ENCODE results near the gene EFHD1.
"Not testable (repeated sequence)": the region's sequence is repeated elsewhere in the genome, so short reads cannot be mapped to it uniquely, and the experiment has no call there.

Gene EFHD1

DNA sequence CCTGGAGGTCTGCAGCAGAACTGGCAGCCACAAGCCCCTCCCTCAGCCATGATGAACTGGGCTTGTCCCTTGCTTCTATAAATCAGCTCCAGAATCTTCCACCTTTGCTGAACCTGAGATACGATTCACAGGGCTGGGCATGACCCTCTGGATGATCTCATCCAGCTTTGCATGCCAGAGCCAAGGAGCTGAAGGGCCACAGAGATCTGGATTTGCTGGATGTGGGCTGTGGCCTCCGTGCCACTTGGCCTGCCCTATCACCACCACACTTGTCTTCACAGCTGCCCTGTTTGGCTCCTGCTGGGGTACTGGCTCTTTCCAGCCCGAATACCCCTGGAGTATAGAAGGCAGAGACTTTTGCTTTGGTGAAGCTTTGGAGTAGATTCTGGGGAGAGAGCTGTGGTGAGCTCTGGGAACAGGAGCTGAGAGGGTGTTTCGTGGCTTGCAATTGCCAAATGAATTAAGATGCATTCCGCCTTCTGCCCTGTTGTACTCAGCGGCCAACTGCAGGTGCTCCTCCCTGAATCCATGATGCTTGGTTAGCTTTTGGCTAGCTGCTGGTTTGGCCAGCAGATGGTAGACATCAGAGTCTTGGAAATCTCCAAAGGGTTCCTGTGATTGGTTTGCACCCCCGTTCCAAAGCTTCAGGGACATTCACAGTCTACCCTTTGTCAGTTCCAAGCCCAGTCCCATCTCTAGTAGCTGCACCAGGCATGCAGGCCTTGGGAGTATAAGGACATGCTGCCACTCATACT, 32.8 kb downstream of the EFHD1 start:
- H3K36me3 ChIP-seq (ENCODE audit: control insufficient read depth, insufficient read depth, low read length), result no peaks in the 10 kb centered on the region
- H3K4me3 ChIP-seq (ENCODE audit: low read length), result no peak overlapping the region
- no peaks in the 10 kb centered on the region for H3K27me3 ChIP-seq (ENCODE audit: control insufficient read depth, insufficient read depth, low read length)
- no peaks in the 10 kb centered on the region for H3K4me1 ChIP-seq (ENCODE audit: control insufficient read depth, insufficient read depth, low read length)
- no peak overlapping the region for H3K27ac ChIP-seq (ENCODE audit: low read depth, low read length)
- no peak overlapping the region for H3K9ac ChIP-seq (ENCODE audit: low read length)

DNA sequence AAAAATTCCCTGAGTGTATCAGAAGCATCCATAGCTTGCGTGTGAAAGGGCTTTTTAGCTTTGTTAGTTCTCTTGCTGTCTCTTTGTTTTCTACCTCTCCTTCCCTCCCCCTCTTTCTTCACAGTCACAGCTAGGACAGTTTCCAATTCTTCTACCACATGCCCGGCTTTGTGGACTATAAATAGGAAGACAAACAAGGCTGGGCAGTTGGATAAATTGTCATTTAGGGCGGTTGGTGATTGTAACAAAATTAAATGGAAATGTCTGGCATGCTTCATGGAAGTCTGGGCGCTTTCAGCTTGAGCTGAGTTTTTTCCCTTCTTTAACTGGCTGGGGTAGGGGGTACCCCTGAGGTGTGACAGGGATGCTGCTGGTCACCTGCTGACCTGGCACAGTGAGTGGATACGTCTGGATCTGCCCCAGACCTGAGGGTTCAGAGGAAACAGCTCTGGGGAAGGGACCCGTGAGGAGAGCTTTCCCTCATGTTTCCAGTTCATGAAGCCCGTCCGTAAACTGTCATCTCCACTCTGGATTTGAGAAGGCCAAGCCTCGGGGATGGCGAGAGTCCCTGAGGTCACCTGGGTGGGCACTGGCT, 34.7 kb downstream of the EFHD1 start:
- Histone ChIP-seq H3K9ac (ENCODE audit: low read length) (no peak overlapping the region), H3K4me1 (ENCODE audit: control insufficient read depth, insufficient read depth, low read length) (no peaks in the 10 kb centered on the region), H3K27me3 (ENCODE audit: control insufficient read depth, insufficient read depth, low read length) (no peaks in the 10 kb centered on the region), H3K4me3 (ENCODE audit: low read length) (no peak overlapping the region), H3K36me3 (ENCODE audit: control insufficient read depth, insufficient read depth, low read length) (no peaks in the 10 kb centered on the region), H3K27ac (ENCODE audit: low read depth, low read length) (no peak overlapping the region)

GRCh38 chr2:232668805-232669444, 35.5 kb downstream of the EFHD1 start:
- Histone ChIP-seq H3K36me3 (ENCODE audit: control insufficient read depth, insufficient read depth, low read length) (no peaks in the 10 kb centered on the region), H3K27ac (ENCODE audit: low read depth, low read length) (no peak overlapping the region), H3K4me1 (ENCODE audit: control insufficient read depth, insufficient read depth, low read length) (no peaks in the 10 kb centered on the region), H3K4me3 (ENCODE audit: low read length) (no peak overlapping the region), H3K9ac (ENCODE audit: low read length) (no peak overlapping the region), H3K27me3 (ENCODE audit: control insufficient read depth, insufficient read depth, low read length) (no peaks in the 10 kb centered on the region)

DNA sequence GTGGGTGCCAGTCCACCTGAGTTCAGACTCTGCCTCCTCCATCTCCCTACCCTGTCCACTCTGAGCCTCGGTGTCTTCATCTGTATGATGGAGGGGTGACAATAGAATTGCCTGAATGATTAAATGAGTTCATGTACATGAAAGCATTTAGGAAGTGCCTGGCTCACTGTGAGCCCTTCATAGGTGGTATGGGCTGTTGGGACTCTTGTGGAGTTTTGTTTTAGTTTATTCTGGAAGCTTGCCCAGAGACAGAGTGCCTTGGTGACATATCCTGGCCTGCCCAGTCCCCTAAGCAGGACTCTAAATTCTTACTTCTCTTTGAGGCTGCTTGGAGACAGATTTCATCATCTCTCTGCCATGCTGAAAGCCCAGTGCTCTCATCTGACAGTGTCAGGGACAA, 39.2 kb downstream of the EFHD1 start:
- no peaks in the 10 kb centered on the region for H3K27me3 ChIP-seq (ENCODE audit: control insufficient read depth, insufficient read depth, low read length)
- no peak overlapping the region for H3K27ac ChIP-seq (ENCODE audit: low read depth, low read length)
- no peaks in the 10 kb centered on the region for H3K36me3 ChIP-seq (ENCODE audit: control insufficient read depth, insufficient read depth, low read length)
- no peak overlapping the region for H3K9ac ChIP-seq (ENCODE audit: low read length)
- no peak overlapping the region for H3K4me3 ChIP-seq (ENCODE audit: low read length)
- H3K4me1 ChIP-seq (ENCODE audit: control insufficient read depth, insufficient read depth, low read length), result no peaks in the 10 kb centered on the region

- Histone ChIP-seq H3K4me1 (ENCODE audit: control insufficient read depth, insufficient read depth, low read length) (no peaks in the 10 kb centered on the region), H3K9ac (ENCODE audit: low read length) (no peak overlapping the region), H3K27me3 (ENCODE audit: control insufficient read depth, insufficient read depth, low read length) (no peaks in the 10 kb centered on the region), H3K36me3 (ENCODE audit: control insufficient read depth, insufficient read depth, low read length) (no peaks in the 10 kb centered on the region), H3K4me3 (ENCODE audit: low read length) (no peak overlapping the region), H3K27ac (ENCODE audit: low read depth, low read length) (no peak overlapping the region)
These were observed 41.1 kb downstream of the EFHD1 start for GRCh38 chr2:232674491-232674890.

- Histone ChIP-seq H3K4me3 (ENCODE audit: low read length) (no peak overlapping the region), H3K36me3 (ENCODE audit: control insufficient read depth, insufficient read depth, low read length) (no peaks in the 10 kb centered on the region), H3K27ac (ENCODE audit: low read depth, low read length) (no peak overlapping the region), H3K4me1 (ENCODE audit: control insufficient read depth, insufficient read depth, low read length) (no peaks in the 10 kb centered on the region), H3K9ac (ENCODE audit: low read length) (no peak overlapping the region), H3K27me3 (ENCODE audit: control insufficient read depth, insufficient read depth, low read length) (no peaks in the 10 kb centered on the region)
These were observed 42.0 kb downstream of the EFHD1 start for GRCh38 chr2:232675381-232675780.

- H3K27ac ChIP-seq (ENCODE audit: low read depth, low read length), result no peak overlapping the region
- no peaks in the 10 kb centered on the region for H3K36me3 ChIP-seq (ENCODE audit: control insufficient read depth, insufficient read depth, low read length)
- H3K9ac ChIP-seq (ENCODE audit: low read length), result no peak overlapping the region
- H3K4me1 ChIP-seq (ENCODE audit: control insufficient read depth, insufficient read depth, low read length), result no peaks in the 10 kb centered on the region
- H3K27me3 ChIP-seq (ENCODE audit: control insufficient read depth, insufficient read depth, low read length), result no peaks in the 10 kb centered on the region
- no peak overlapping the region for H3K4me3 ChIP-seq (ENCODE audit: low read length)
These were observed 46.6 kb downstream of the EFHD1 start for GRCh38 chr2:232680006-232680405.

GRCh38 chr2:232681527-232681926, 48.1 kb downstream of the EFHD1 start:
- Histone ChIP-seq H3K36me3 (ENCODE audit: control insufficient read depth, insufficient read depth, low read length) (no peaks in the 10 kb centered on the region), H3K4me3 (ENCODE audit: low read length) (no peak overlapping the region), H3K4me1 (ENCODE audit: control insufficient read depth, insufficient read depth, low read length) (no peaks in the 10 kb centered on the region)

DNA sequence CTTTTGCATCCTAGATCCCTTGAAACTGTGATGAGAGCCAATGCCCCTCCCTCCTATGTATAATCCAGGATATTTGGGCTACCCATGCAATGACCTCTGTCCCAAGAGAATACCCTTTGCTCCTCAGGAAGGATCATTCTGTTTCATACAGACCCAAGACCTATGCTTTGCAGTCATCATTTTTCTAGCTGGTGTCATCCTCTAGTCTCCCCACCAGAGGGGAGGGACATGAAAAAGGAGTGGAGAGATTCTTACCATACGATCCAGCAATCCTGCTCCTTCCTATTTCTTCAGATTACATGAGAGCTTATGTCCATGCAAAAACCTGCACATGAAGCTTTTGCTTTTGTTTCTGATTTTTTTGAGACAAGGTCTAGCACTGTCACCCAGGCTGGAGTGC, 50.0 kb downstream of the EFHD1 start:
- Histone ChIP-seq H3K27ac (ENCODE audit: low read depth, low read length) (no peak overlapping the region), H3K27me3 (ENCODE audit: control insufficient read depth, insufficient read depth, low read length) (no peaks in the 10 kb centered on the region), H3K9ac (ENCODE audit: low read length) (no peak overlapping the region), H3K4me3 (ENCODE audit: low read length) (no peak overlapping the region), H3K36me3 (ENCODE audit: control insufficient read depth, insufficient read depth, low read length) (no peaks in the 10 kb centered on the region), H3K4me1 (ENCODE audit: control insufficient read depth, insufficient read depth, low read length) (no peaks in the 10 kb centered on the region)

More at GRCh38 chr2:232681527-232681926, 48.1 kb downstream of the EFHD1 start:
- Histone ChIP-seq H3K9ac (ENCODE audit: low read length) (no peak overlapping the region), H3K27ac (ENCODE audit: low read depth, low read length) (no peak overlapping the region), H3K27me3 (ENCODE audit: control insufficient read depth, insufficient read depth, low read length) (no peaks in the 10 kb centered on the region)

GRCh38 chr2:232685391-232685790, 52.0 kb downstream of the EFHD1 start:
- not testable (repeated sequence) for H3K4me1 ChIP-seq (ENCODE audit: control insufficient read depth, insufficient read depth, low read length); H3K36me3 ChIP-seq (ENCODE audit: control insufficient read depth, insufficient read depth, low read length); H3K9ac ChIP-seq (ENCODE audit: low read length); H3K27ac ChIP-seq (ENCODE audit: low read depth, low read length); H3K27me3 ChIP-seq (ENCODE audit: control insufficient read depth, insufficient read depth, low read length); H3K4me3 ChIP-seq (ENCODE audit: low read length)

DNA sequence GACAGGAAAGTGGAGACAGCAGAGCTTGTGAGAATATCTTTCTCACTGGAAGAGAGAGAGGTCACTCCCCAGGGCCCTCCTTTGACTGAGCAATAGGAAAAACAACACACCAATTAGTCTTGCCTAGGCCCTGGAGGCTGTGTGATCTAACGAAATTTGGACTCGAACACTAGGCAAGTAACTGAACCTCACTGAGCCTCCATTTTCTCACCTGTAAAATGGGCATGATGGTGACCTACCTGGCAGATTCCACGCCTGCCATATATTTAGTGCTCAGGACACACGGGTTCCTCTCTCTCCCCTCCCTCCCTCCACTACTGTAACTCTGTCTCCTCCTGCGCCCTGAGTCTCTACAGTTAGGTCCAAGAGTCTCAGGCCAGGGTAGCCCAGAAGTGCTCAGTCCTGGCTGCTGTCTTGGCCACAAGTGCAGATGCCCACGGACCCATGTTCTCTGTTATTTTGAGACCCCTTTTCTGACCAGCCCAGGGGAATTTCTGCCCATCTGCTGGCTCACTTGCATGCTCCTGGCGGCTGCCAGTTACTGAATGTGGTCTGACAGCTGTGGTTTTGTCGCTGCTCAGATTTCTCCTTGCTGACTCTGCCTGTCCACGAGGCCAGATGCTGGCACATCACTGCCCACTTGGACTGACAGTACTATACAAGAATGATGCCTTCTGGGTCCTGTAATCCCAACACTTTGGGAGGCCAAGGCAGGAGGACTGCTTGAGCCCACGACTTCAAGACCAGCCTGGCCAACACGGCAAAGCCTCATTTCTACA, 54.2 kb downstream of the EFHD1 start:
- Histone ChIP-seq H3K27me3 (ENCODE audit: control insufficient read depth, insufficient read depth, low read length) (no peaks in the 10 kb centered on the region), H3K4me1 (ENCODE audit: control insufficient read depth, insufficient read depth, low read length) (no peaks in the 10 kb centered on the region), H3K9ac (ENCODE audit: low read length) (no peak overlapping the region), H3K27ac (ENCODE audit: low read depth, low read length) (no peak overlapping the region), H3K36me3 (ENCODE audit: control insufficient read depth, insufficient read depth, low read length) (no peaks in the 10 kb centered on the region), H3K4me3 (ENCODE audit: low read length) (no peak overlapping the region)

DNA sequence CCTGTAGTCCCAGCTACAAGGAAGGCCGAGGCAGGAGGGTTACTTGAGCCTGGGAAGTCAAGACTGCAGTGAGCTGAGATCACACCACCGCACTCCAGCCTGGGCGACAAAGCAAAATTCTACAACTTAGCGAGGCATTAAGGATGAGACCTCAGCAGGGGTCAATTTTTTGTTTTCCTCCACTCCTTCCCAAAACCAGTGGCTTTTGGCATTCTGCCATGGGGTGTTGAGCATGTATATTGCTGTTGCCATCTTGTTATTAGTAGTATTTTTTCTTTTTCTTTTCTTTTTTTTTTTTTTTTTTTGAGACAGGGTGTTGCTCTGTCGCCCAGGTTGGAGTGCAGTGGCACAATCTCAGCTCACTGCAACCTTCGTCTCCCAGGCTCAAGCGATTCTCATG, 54.8 kb downstream of the EFHD1 start:
- no peaks in the 10 kb centered on the region for H3K27me3 ChIP-seq (ENCODE audit: control insufficient read depth, insufficient read depth, low read length)
- H3K36me3 ChIP-seq (ENCODE audit: control insufficient read depth, insufficient read depth, low read length), result no peaks in the 10 kb centered on the region
- no peak overlapping the region for H3K27ac ChIP-seq (ENCODE audit: low read depth, low read length)
- no peak overlapping the region for H3K4me3 ChIP-seq (ENCODE audit: low read length)
- no peaks in the 10 kb centered on the region for H3K4me1 ChIP-seq (ENCODE audit: control insufficient read depth, insufficient read depth, low read length)
- H3K9ac ChIP-seq (ENCODE audit: low read length), result no peak overlapping the region

Data from rectal smooth muscle tissue (tissue), 1 donor.